GM19025 (cell line): ENCODE results near the gene PSMG4.

Experiments used
- ATAC-seq: cut with Tn5 transposase; IDR thresholded peaks from one replicate; pipeline ENCODE4 v1.9.1; 2021; ENCODE audit warnings: mild to moderate bottlenecking, low read depth, moderate library complexity; ENCODE audit not compliant: unreplicated experiment

Gene PSMG4

GRCh38 chr6:3258720-3259490 is at the start of gene PSMG4:
TSS of gene PSMG4 (plus strand) at chr6:3258947. CDS start at chr6:3259023, 76 bp downstream.
- peak; percentile 79 for ATAC-seq

- ATAC-seq: peak; percentile 70
Measured at GRCh38 chr6:3209114-3210023, 49.4 kb upstream of the PSMG4 start.

GRCh38 chr6:3210024-3210610 is 48.6 kb upstream of the PSMG4 start:
- no peak for ATAC-seq

GRCh38 chr6:3211681-3212080 is 47.1 kb upstream of the PSMG4 start:
- ATAC-seq: no peak

- no peak for ATAC-seq
Measured at GRCh38 chr6:3212261-3212660, 46.5 kb upstream of the PSMG4 start.

- ATAC-seq: no peak
Measured at GRCh38 chr6:3213334-3213695, 45.4 kb upstream of the PSMG4 start.

- no peak for ATAC-seq
Measured at GRCh38 chr6:3214898-3215297, 43.8 kb upstream of the PSMG4 start.

- no peak for ATAC-seq
Measured at GRCh38 chr6:3217286-3217685, 41.5 kb upstream of the PSMG4 start.

GRCh38 chr6:3218266-3218665 is 40.5 kb upstream of the PSMG4 start:
- ATAC-seq: no peak

- ATAC-seq: no peak
Measured at GRCh38 chr6:3220366-3220765, 38.4 kb upstream of the PSMG4 start.

GRCh38 chr6:3221578-3221977 is 37.2 kb upstream of the PSMG4 start:
- no peak for ATAC-seq

- no peak for ATAC-seq
Measured at GRCh38 chr6:3222506-3223038, 36.2 kb upstream of the PSMG4 start.

GRCh38 chr6:3226042-3226441 is 32.7 kb upstream of the PSMG4 start:
- no peak for ATAC-seq

- no peak for ATAC-seq
Measured at GRCh38 chr6:3226481-3227362, 32.0 kb upstream of the PSMG4 start.

- ATAC-seq: no peak
Measured at GRCh38 chr6:3227363-3228045, 31.2 kb upstream of the PSMG4 start, which contains the start of gene TUBB2B. TSS of gene TUBB2B (minus strand) at chr6:3227653. CDS start at chr6:3227543, 110 bp downstream.

GRCh38 chr6:3228046-3228671 is 30.6 kb upstream of the PSMG4 start:
- ATAC-seq: no peak

- no peak for ATAC-seq
Measured at GRCh38 chr6:3228771-3229565, 29.8 kb upstream of the PSMG4 start.

GRCh38 chr6:3229566-3230178 is 29.1 kb upstream of the PSMG4 start:
- ATAC-seq: no peak
